Liver (tissue), 9 donors: ENCODE results near the gene CYB5D1. TPM values are rescaled to one million over a fixed set of nuclear protein-coding genes. Genes with fewer than 3 reads are reported as not detected.

Experiments used
- DNase-seq: peaks from one replicate; pipeline ENCODE4 v3.0.0-alpha.2; 2017; ENCODE audit warnings: low spot score
- H3K27ac ChIP-seq, 2 donors: one replicate each; pipeline ENCODE4 v1.7.0; 2013; ENCODE audit warnings: inconsistent platforms in 2 of 2, low read length in 2 of 2, control low read depth in 1 of 2, low read depth in 1 of 2, mild to moderate bottlenecking in 1 of 2
- H3K27me3 ChIP-seq, 4 donors: one replicate each; pipeline versions ENCODE4 v1.6.1 to v1.7.0; 2013; ENCODE audit warnings: low read length in 3 of 4, inconsistent platforms in 1 of 4, mild to moderate bottlenecking in 1 of 4, moderate library complexity in 1 of 4; ENCODE audit not compliant: control insufficient read depth in 4 of 4, insufficient read depth in 4 of 4
- H3K36me3 ChIP-seq, 4 donors: one replicate each; pipeline versions ENCODE4 v1.6.1 to v1.7.0; 2013; ENCODE audit warnings: low read length in 3 of 4, mild to moderate bottlenecking in 3 of 4, low read depth in 1 of 4, moderate library complexity in 1 of 4; ENCODE audit not compliant: control insufficient read depth in 4 of 4, insufficient read depth in 3 of 4
- H3K4me1 ChIP-seq, 4 donors: one replicate each; pipeline versions ENCODE4 v1.6.1 to v1.7.0; 2013; ENCODE audit warnings: low read length in 3 of 4, mild to moderate bottlenecking in 3 of 4, moderate library complexity in 1 of 4; ENCODE audit not compliant: control insufficient read depth in 4 of 4, insufficient read depth in 4 of 4
- H3K4me3 ChIP-seq, 3 donors: one replicate each; pipeline versions ENCODE4 v1.6.1 to v1.7.0; 2013; ENCODE audit warnings: low read length in 3 of 3, control low read depth in 1 of 3, low read depth in 1 of 3, mild to moderate bottlenecking in 1 of 3
- H3K9ac ChIP-seq, 2 donors: one replicate each; pipeline ENCODE4 v1.7.0; 2013; ENCODE audit warnings: low read length in 2 of 2, mild to moderate bottlenecking in 2 of 2, moderate library complexity in 2 of 2, control low read depth in 1 of 2, low read depth in 1 of 2
- H3K9me3 ChIP-seq, 4 donors: one replicate each; pipeline versions ENCODE4 v1.6.1 to v1.7.0; 2013; ENCODE audit warnings: low read length in 3 of 4; ENCODE audit not compliant: control insufficient read depth in 4 of 4
- FOXA1 ChIP-seq: IDR thresholded peaks from 2 replicates; pipeline ENCODE4 v1.6.1; 2016; ENCODE audit warnings: antibody characterized with exemption
- FOXA2 ChIP-seq: IDR thresholded peaks from 2 replicates; pipeline ENCODE4 v1.6.1; 2016; ENCODE audit warnings: antibody characterized with exemption
- GABPA ChIP-seq, 2 donors: IDR thresholded peaks in 1 of 2; conservative IDR thresholded peaks in 1 of 2; 2 replicates each; pipeline ENCODE4 v1.6.1; 2016; ENCODE audit warnings: antibody characterized with exemption in 2 of 2, mild to moderate bottlenecking in 1 of 2, moderate library complexity in 1 of 2
- HNF4A ChIP-seq, 2 donors: conservative IDR thresholded peaks; 2 replicates each; pipeline ENCODE4 v1.6.1; 2016; ENCODE audit warnings: antibody characterized with exemption in 2 of 2, mild to moderate bottlenecking in 2 of 2
- HNF4G ChIP-seq: IDR thresholded peaks from 2 replicates; pipeline ENCODE4 v1.6.1; 2016; ENCODE audit warnings: antibody characterized with exemption
- JUND ChIP-seq, 2 donors: IDR thresholded peaks; 2 replicates each; pipeline ENCODE4 v1.6.1; 2016; ENCODE audit warnings: antibody characterized with exemption in 2 of 2
- NR2F2 ChIP-seq: IDR thresholded peaks from 2 replicates; pipeline ENCODE4 v1.6.1; 2016; ENCODE audit warnings: antibody characterized with exemption
- RAD21 ChIP-seq, 2 donors: IDR thresholded peaks; 2 replicates each; pipeline ENCODE4 v1.6.1; 2016; ENCODE audit warnings: antibody characterized with exemption in 2 of 2, mild to moderate bottlenecking in 2 of 2
- REST ChIP-seq: IDR thresholded peaks from 2 replicates; pipeline ENCODE4 v1.6.1; 2016; ENCODE audit warnings: antibody characterized with exemption, mild to moderate bottlenecking
- RXRA ChIP-seq, 2 donors: IDR thresholded peaks; 2 replicates each; pipeline ENCODE4 v1.6.1; 2017 to 2018; ENCODE audit warnings: antibody characterized with exemption in 2 of 2, mild to moderate bottlenecking in 1 of 2
- SP1 ChIP-seq: IDR thresholded peaks from 2 replicates; pipeline ENCODE4 v1.6.1; 2018; ENCODE audit warnings: antibody characterized with exemption, mild to moderate bottlenecking
- TAF1 ChIP-seq: conservative IDR thresholded peaks from 2 replicates; pipeline ENCODE4 v1.6.1; 2016; ENCODE audit warnings: antibody characterized with exemption, mild to moderate bottlenecking
- YY1 ChIP-seq: IDR thresholded peaks from 2 replicates; pipeline ENCODE4 v1.6.1; 2016; ENCODE audit warnings: antibody characterized with exemption, mild to moderate bottlenecking
- WGBS: extraction: QIAGEN DNeasy Blood & Tissue Kit; methylation state at CpG from one replicate; pipeline ENCODE4 v1.1.7; 2013; 5-methylcytosine and 5-hydroxymethylcytosine counted together
- polyA plus RNA-seq, 2 donors: library from polyadenylated mRNA; stranded (reverse) in 1 of 2; unstranded in 1 of 2; fragments of 200-250 nt in 1 of 2; fragments of >200 nt in 1 of 2; fragmentation: Nextera tagmentation in 1 of 2; extraction: Ambion mirVana in 1 of 2; gene quantifications; one replicate each; pipeline versions ENCODE4 v1.2.1 to v1.2.3, GENCODE V29; 2013 to 2015
- total RNA-seq, 2 donors: library from RNA; depleted of rRNA; stranded (reverse); fragments of >200 nt; gene quantifications; one replicate each; pipeline ENCODE4 v1.2.3, GENCODE V29; 2014
- TF ChIP-seq, protein P1 (sequence below): IDR thresholded peaks from 2 replicates; pipeline ENCODE4 v1.6.1; 2016; ENCODE audit warnings: antibody characterized with exemption
- TF ChIP-seq, protein P2 (sequence below): IDR thresholded peaks from 2 replicates; pipeline ENCODE4 v1.6.1; 2016; ENCODE audit warnings: antibody characterized with exemption
- TF ChIP-seq, protein P3 (sequence below): IDR thresholded peaks from 2 replicates; pipeline ENCODE4 v1.6.1; 2016; ENCODE audit warnings: antibody characterized with exemption
- TF ChIP-seq, protein P4 (sequence below): fragments of 150-350 bp; IDR thresholded peaks from 2 replicates; pipeline ENCODE4 v1.5.1; 2017; ENCODE audit warnings: improper control_type of control experiment, low read depth, low read length; ENCODE audit not compliant: missing input control
- donor health status: healthy.
- donor health status: healthy.
- donor health status: healthy.
- donor health status: healthy.
- donor health status: healthy.

CYB5D1 gene
- total and polyA plus RNA-seq, 4 donors = 2.5 to 12.0 (median 6.6) TPM

GRCh38 chr17:7854078-7854777 lies 3.6 kb upstream of the CYB5D1 start (continued):
- TF ChIP-seq, protein P1, sequence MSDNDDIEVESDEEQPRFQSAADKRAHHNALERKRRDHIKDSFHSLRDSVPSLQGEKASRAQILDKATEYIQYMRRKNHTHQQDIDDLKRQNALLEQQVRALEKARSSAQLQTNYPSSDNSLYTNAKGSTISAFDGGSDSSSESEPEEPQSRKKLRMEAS = no peak
- TF ChIP-seq SP1 = no peak
- TF ChIP-seq, protein P2, sequence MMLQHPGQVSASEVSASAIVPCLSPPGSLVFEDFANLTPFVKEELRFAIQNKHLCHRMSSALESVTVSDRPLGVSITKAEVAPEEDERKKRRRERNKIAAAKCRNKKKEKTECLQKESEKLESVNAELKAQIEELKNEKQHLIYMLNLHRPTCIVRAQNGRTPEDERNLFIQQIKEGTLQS = no peak
- TF ChIP-seq JUND (IDR thresholded peaks at IDR 0.05) = no peak
- no peak for TF ChIP-seq HNF4A (conservative IDR thresholded peaks at IDR 0.05)

GRCh38 chr17:7854851-7855659 lies 2.7 kb upstream of the CYB5D1 start, which contains the start of gene TMEM88:
Gene TMEM88 (plus strand): TSS chr17:7855066. CDS start chr17:7855075, 9 bp downstream.
- H3K27ac ChIP-seq = peak within 1 kb of the TSS; percentile 86 to 97
- WGBS = 74% methylated on average over 57 of the region's 57 CpGs
- no peaks in the 10 kb centered on the region for H3K27me3 ChIP-seq
- no peak within 1 kb of the TSS for H3K9ac ChIP-seq
- H3K4me1 ChIP-seq = peaks cover 5 to 43% (median 33%) of the 10 kb centered on the region in 4 donors
- no peak within 1 kb of the TSS for H3K4me3 ChIP-seq
- TF ChIP-seq, protein P3, sequence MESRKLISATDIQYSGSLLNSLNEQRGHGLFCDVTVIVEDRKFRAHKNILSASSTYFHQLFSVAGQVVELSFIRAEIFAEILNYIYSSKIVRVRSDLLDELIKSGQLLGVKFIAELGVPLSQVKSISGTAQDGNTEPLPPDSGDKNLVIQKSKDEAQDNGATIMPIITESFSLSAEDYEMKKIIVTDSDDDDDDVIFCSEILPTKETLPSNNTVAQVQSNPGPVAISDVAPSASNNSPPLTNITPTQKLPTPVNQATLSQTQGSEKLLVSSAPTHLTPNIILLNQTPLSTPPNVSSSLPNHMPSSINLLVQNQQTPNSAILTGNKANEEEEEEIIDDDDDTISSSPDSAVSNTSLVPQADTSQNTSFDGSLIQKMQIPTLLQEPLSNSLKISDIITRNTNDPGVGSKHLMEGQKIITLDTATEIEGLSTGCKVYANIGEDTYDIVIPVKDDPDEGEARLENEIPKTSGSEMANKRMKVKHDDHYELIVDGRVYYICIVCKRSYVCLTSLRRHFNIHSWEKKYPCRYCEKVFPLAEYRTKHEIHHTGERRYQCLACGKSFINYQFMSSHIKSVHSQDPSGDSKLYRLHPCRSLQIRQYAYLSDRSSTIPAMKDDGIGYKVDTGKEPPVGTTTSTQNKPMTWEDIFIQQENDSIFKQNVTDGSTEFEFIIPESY = no peak
- TF ChIP-seq GABPA (IDR thresholded peaks at IDR 0.05 in 1 of 2, conservative IDR thresholded peaks at IDR 0.05 in 1 of 2) = no peak
- TF ChIP-seq, protein P1 = no peak
- TF ChIP-seq RXRA (IDR thresholded peaks at IDR 0.05) = no peak
- TF ChIP-seq YY1 = no peak
- no peak for TF ChIP-seq FOXA2
- TF ChIP-seq, protein P4, sequence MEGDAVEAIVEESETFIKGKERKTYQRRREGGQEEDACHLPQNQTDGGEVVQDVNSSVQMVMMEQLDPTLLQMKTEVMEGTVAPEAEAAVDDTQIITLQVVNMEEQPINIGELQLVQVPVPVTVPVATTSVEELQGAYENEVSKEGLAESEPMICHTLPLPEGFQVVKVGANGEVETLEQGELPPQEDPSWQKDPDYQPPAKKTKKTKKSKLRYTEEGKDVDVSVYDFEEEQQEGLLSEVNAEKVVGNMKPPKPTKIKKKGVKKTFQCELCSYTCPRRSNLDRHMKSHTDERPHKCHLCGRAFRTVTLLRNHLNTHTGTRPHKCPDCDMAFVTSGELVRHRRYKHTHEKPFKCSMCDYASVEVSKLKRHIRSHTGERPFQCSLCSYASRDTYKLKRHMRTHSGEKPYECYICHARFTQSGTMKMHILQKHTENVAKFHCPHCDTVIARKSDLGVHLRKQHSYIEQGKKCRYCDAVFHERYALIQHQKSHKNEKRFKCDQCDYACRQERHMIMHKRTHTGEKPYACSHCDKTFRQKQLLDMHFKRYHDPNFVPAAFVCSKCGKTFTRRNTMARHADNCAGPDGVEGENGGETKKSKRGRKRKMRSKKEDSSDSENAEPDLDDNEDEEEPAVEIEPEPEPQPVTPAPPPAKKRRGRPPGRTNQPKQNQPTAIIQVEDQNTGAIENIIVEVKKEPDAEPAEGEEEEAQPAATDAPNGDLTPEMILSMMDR = no peak
- TF ChIP-seq FOXA1 = no peak
- TF ChIP-seq JUND (IDR thresholded peaks at IDR 0.05) = no peak
- no peak for TF ChIP-seq TAF1
- no peak for TF ChIP-seq RAD21 (IDR thresholded peaks at IDR 0.05)
- no peak for TF ChIP-seq HNF4A (conservative IDR thresholded peaks at IDR 0.05)
- no peak for TF ChIP-seq REST
- TF ChIP-seq NR2F2 = no peak
- TF ChIP-seq HNF4G = no peak
- TF ChIP-seq, protein P2 = no peak
- DNase-seq = peak; percentile 32
- H3K9me3 ChIP-seq = no peaks in the 10 kb centered on the region
- peaks cover 10 to 26% (median 15%) of the 10 kb centered on the region in 4 donors for H3K36me3 ChIP-seq
